ENCODE measurements around the gene PDPN.

The PDPN gene

GRCh38 chr1:13619909-13620308, 36.3 kb downstream of the PDPN start:
- DNase-seq, result no peak

- DNase-seq, result no peak
Observed at GRCh38 chr1:13620825-13621224, 37.2 kb downstream of the PDPN start.

- DNase-seq, result no peak
Observed at GRCh38 chr1:13622446-13622845, 38.8 kb downstream of the PDPN start.

DNA sequence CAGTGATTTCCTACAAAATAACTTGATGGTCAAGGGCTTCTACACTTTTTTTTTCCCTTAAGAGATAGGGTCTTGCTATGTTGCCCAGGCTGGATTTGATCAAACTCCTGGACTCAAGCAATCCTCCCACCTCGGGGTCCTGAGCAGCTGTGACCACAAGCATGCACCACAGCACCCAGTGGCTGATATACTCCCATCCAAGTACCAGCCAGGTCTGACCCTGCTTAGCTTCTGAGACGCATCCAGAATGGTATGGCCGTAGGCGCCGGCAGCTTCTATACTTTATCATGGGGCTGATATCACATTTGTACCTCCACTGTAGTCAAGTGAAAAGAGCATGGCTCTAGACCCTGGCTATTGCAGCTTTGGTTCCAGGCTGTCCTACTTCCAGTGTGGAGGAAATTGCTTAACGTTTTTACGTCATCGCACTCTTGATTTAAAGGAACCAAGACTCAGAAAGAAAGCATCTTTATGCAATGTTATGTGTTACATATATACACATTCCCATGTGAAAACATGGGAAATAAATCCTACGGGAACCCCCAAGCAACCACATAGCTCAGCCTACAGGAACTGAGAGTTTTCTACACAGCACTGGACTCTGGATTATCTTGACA, 39.5 kb downstream of the PDPN start:
- DNase-seq, result no peak

- no peak for DNase-seq
Observed at GRCh38 chr1:13624526-13624925, 40.9 kb downstream of the PDPN start.

- no peak for DNase-seq
Observed at GRCh38 chr1:13627127-13627526, 43.5 kb downstream of the PDPN start.

GRCh38 chr1:13628218-13628617, 44.6 kb downstream of the PDPN start:
- no peak for DNase-seq

- DNase-seq, result no peak
Observed at GRCh38 chr1:13628711-13629110, 45.1 kb downstream of the PDPN start.

DNA sequence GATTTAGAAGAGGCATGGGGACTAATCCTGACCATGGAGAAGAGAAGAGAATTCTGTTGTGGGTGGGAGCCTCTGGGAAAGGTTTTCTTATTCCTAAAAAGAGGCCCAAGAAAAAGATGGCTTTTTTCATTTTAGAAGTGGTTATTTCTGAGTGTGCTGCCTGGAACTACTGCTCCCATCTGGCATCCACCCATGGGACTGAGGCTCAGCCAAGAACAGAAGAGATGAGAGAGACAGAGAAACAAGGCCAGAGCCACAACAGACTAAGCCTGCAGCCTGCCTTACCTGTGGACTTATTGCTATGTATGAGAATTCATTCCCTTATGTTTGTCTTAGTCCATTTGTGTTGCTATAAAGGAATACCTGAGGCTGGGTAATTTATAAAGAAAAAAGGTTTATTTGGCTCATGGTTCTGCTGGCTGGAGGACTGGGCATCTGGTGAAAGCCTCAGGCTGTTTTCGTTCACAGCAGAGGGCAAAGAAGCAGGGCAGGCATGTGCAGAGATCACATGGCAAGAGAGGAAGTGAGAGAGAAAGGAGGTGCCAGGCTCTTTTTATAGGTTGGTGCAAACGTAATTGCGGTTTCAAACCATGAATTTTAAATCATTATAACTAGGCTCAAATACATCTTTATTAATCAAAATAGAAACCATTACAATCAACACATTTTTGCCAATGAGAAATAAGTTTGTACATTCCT, 58.8 kb downstream of the PDPN start:
- no peak for DNase-seq

DNA sequence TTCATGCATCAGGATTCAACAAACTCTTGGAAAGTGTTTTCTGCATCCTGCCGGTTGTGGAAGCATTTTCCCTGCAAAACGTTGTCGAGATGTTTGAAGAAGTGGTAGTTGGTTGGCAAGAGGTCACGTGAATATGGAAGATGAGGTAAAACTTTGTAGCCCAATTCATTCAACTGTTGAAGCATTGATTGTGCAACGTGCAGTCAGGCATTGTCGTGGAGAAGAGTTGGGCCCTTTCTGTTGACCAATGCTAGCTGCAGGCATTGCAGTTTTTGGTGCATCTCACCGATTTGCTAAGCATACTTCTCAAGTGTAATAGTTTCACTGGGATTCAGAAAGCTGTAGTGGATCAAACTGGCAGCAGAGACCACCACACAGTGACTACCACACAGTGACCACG, 59.4 kb downstream of the PDPN start:
- no peak for DNase-seq

GRCh38 chr1:13646521-13646920, 62.9 kb downstream of the PDPN start:
- DNase-seq, result no peak

- DNase-seq, result no peak
Observed at GRCh38 chr1:13651279-13651678, 67.6 kb downstream of the PDPN start.

GRCh38 chr1:13652238-13652637, 68.6 kb downstream of the PDPN start:
- no peak for DNase-seq

DNA sequence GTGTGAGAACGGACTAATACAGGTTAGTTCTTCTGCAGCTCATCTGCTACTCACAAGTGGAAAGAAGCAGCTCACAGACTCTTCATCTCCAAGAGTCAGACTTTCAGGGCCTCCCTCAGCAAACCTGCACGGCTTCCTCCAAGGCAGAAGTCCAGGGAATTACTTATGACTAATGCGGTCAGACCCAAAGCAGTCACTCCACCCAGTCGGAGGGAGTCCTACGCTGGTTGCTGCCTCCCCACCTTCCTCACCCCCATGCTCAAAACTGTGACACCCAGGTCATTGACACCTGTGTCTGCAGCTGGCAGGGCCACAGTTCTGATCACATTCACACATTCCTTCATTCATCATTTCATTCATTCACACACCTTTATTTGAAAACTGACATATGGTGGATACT, 77.9 kb downstream of the PDPN start:
- no peak for DNase-seq

DNA sequence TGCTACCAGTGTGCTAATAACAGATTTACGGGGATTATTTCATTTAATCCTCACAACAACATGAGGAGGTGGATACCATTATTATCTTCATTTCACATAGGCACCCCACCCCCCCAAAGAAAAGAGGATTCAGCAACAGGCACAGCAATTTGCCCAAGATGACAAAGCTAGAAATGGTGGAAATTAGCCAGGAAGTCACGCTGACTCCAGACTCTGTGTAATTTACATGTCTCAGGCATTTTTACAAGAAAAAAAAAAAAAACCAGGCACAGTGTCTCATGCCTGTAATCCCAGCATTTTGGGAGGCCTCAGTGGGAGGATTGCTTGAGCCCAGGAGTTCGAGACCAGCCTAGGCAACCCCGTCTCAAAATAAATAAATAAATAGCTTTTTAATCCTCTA, 78.9 kb downstream of the PDPN start:
- no peak for DNase-seq

DNA sequence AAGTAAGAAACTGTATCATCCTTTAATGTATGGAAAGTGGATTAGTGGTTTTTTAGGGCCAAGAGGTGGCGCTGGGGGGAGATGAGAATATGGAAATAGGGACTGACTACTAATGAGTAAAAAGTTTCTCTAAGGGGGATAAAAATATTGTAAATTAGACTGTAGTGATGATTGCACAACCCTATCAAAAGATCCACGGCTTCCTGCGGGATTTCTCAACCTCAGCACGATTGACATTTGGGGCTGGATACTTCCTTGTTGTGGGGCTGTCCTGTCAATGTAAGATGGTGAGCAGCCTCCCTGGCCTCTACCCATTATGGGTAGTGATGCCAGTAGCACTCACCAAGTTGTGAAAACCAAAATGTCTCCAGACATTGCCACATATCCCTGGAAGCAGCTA, 80.3 kb downstream of the PDPN start:
- DNase-seq, result no peak

DNA sequence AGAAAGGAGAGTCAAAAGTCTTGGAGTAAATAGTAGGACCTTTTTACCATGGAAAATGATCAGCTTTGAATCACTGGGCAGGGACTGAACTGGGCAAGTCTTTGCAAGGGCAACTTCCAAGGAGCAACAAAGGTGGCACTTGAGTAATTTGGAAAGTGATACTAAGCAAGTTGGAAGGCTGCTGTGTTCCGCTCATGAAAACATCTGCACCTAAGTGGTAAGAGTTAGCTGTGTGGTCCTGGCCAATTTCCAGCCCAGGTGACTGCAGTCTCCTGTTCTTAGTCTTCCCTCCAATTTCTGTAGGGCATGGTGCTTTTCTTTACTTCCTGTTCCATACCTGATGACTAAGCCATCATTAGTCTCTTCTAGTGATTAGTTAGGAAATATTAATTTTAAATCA, 80.8 kb downstream of the PDPN start:
- no peak for DNase-seq

- no peak for DNase-seq
Observed at GRCh38 chr1:13666317-13666716, 82.7 kb downstream of the PDPN start.
